HepG2 (cell line): ENCODE measurements around the gene DPP7. TPM values are rescaled to one million over a fixed set of nuclear protein-coding genes. Genes with fewer than 3 reads are reported as not detected.
"Not testable (repeated sequence)": the region's sequence is repeated elsewhere in the genome, so short reads cannot be mapped to it uniquely, and the experiment has no call there.

ENCODE experiments used
- ATAC-seq: fragments of 200-7000 bp; cut with Tn5 transposase; 3 replicates; pipeline ENCODE4 v1.9.1; 2020; ENCODE audit warnings: mild to moderate bottlenecking, moderate library complexity
- BruUV-seq: library from RNA; stranded (reverse); fragments of 400-500 nt; replicated peaks from 2 replicates; lab custom pipeline; 2021; lab: Mats Ljungman, UMichigan
- CTCF ChIA-PET: fragments of 300-600 bp; formaldehyde crosslinking; extraction: SDS; loops from one replicate; lab custom pipeline; 2021; ENCODE audit warnings: low total read pairs, inconsistent platforms, low intra/inter-chr PET ratio; lab: Yijun Ruan, JAX
- POLR2A ChIA-PET: fragments of 350-600 bp; sonication (Branson Sonifier 250); formaldehyde crosslinking; loops from one replicate; lab custom pipeline; 2020; ENCODE audit warnings: antibody characterized with exemption, inconsistent platforms; lab: Yijun Ruan, JAX
- DNase-seq: peaks from one replicate; pipeline ENCODE4 v3.0.0-alpha.2; 2015; ENCODE audit warnings: low spot score
- FAIRE-seq: peaks from 3 replicates; lab custom pipeline; 2011; peaks lifted over from hg19 to GRCh38; lab: Jason Lieb, UNC
- H2AFZ ChIP-seq: one replicate; pipeline ENCODE4 v1.6.1; 2011; ENCODE audit warnings: low read length, inconsistent platforms
- H3K27ac ChIP-seq: fragments of 300-600 bp; 3 replicates; pipeline ENCODE4 v1.8.0; 2011; ENCODE audit warnings: mixed run types, mild to moderate bottlenecking, mixed read lengths, low read length, inconsistent platforms; ENCODE audit not compliant: insufficient read depth; ENCODE audit errors: extremely low read length
- H3K27me3 ChIP-seq, 2 experiments: fragments of 200-600 bp in 1 of 2; 2 replicates in 1 of 2; 3 replicates in 1 of 2; pipeline versions ENCODE4 v1.6.0 to v1.8.0; 2011; ENCODE audit warnings: low read length in 2 of 2, mild to moderate bottlenecking in 2 of 2, moderate library complexity in 2 of 2, inconsistent platforms in 1 of 2; ENCODE audit not compliant: insufficient read depth in 2 of 2, control insufficient read depth in 1 of 2
- H3K36me3 ChIP-seq, 2 experiments: fragments of 200-600 bp in 1 of 2; replicated peaks in 1 of 2; 2 replicates in 1 of 2; 3 replicates in 1 of 2; pipeline versions ENCODE4 v1.5.1 to v1.8.0; 2011; ENCODE audit warnings: low read length in 2 of 2, inconsistent platforms in 1 of 2; ENCODE audit not compliant: insufficient read depth in 2 of 2, control insufficient read depth in 1 of 2
- H3K4me1 ChIP-seq: 2 replicates; pipeline ENCODE4 v1.5.1; 2012; ENCODE audit warnings: low read length, inconsistent platforms; ENCODE audit not compliant: insufficient read depth
- H3K4me2 ChIP-seq: 2 replicates; pipeline ENCODE4 v1.6.0; 2011; ENCODE audit warnings: low read depth, low read length, inconsistent platforms
- H3K4me3 ChIP-seq, 3 experiments: fragments of 200-600 bp in 1 of 3; sonication (generic), shearing (Covaris generic) in 1 of 3; replicated peaks in 1 of 3; 2 replicates each; pipeline ENCODE4 v1.5.1; 2011 to 2016; ENCODE audit warnings: low read length in 3 of 3, inconsistent platforms in 2 of 3, low read depth in 2 of 3, mild to moderate bottlenecking in 2 of 3, control low read depth in 1 of 3, mixed read lengths in 1 of 3; ENCODE audit not compliant: insufficient read depth in 1 of 3
- H3K79me2 ChIP-seq: one replicate; pipeline ENCODE4 v1.6.1; 2011; ENCODE audit warnings: low read length, inconsistent platforms; ENCODE audit not compliant: insufficient read depth
- H3K9ac ChIP-seq: 2 replicates; pipeline ENCODE4 v1.6.0; 2011; ENCODE audit warnings: mild to moderate bottlenecking, low read depth, low read length, inconsistent platforms; ENCODE audit not compliant: insufficient read depth
- H3K9me3 ChIP-seq: 2 replicates; pipeline ENCODE4 v1.5.1; 2012; ENCODE audit warnings: mild to moderate bottlenecking, low read length
- H4K20me1 ChIP-seq: 2 replicates; pipeline ENCODE4 v1.6.0; 2011; ENCODE audit warnings: inconsistent platforms, mild to moderate bottlenecking, low read length, moderate library complexity; ENCODE audit not compliant: insufficient read depth
- EZH2 ChIP-seq: conservative IDR thresholded peaks from 2 replicates; pipeline ENCODE4 v1.6.1; 2012; ENCODE audit warnings: mild to moderate bottlenecking, low read depth, low read length, moderate library complexity
- SMAD3 ChIP-seq: sonication (generic); formaldehyde crosslinking; IDR thresholded peaks from 2 replicates; pipeline ENCODE4 v1.4.0; 2020; ENCODE audit warnings: missing genetic modification reagents
- WGBS: methylation state at CpG from one replicate; pipeline ENCODE4 v1.1.6; 2017; ENCODE audit warnings: low lambda C conversion rate; 5-methylcytosine and 5-hydroxymethylcytosine counted together
- in situ Hi-C: cut with HindIII; loops from 2 replicates; pipeline ENCODE4 v1.10.0; 2017; ENCODE audit warnings: low pct_unique_long_range_greater_than_20kb; ENCODE audit not compliant: extremely low pct_ligation_motif_present
- intact Hi-C: fragments of 100-400 bp; cut with micrococcal nuclease; formaldehyde crosslinking; loops from one replicate; pipeline ENCODE4 v1.10.0; 2022; ENCODE audit not compliant: unreplicated experiment
- polyA plus RNA-seq, 8 experiments: library from polyadenylated mRNA; depleted of rRNA in 3 of 8; stranded (reverse) in 7 of 8; unstranded in 1 of 8; fragments of >200 nt; fragmentation: Illumina TruSeq in 4 of 8; extraction: Trizol in 4 of 8; gene quantifications; 2 replicates each; pipeline versions ENCODE4 v1.2.1 to v1.2.3, GENCODE V29; 2011 to 2016; ENCODE audit warnings: low read depth in 4 of 8, missing spikeins in 1 of 8, mixed read lengths in 1 of 8; ENCODE audit not compliant: insufficient read depth in 1 of 8
- total RNA-seq, 5 experiments: library from RNA; depleted of rRNA; stranded (reverse); fragments of >200 nt; fragmentation: Illumina TruSeq; extraction: Trizol; gene quantifications; 2 replicates each; pipeline ENCODE4 v1.2.3, GENCODE V29; 2016; ENCODE audit warnings: low read depth in 1 of 5

Gene DPP7
- total and polyA plus RNA-seq, 2 of the 13 experiments (the other 11 are each of a cell fraction or from before 2014, with no cell fraction given), result 1.2 to 4.5 TPM

DNA sequence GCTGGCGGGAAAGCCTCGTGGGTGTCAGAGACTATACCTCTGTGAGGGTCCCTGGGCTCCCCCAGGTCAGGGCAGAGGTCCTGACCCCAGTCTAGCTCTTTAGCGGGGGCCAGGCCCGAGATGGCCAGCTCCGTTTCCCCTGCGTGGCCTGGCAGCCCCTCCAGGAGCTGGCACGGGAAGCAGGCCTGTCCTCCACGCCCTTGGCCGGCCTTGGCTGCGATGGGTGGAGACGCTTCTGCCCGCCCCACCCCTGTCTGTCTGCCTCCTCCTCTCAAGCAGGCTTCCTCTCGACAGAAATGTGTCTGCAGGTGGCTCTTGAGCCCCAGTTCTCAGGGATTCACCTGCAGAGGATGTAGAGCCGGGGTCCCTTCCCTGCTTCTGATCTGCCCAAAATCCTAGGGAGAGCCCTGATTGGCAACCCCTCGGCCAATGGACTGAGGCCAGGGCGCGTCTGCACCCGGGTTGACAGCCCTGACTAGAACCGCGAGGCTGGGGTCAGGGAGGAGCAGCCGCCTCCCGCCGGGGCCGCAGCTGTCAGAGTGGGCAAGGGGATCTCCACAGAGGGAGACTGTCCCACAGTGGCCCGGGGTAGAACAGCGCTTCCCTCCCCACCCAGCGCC, 21.8 kb upstream of the DPP7 start:
- ATAC-seq, result peak; percentile 17; the same call in 2 of the 3 replicates
- in situ Hi-C loops, result no loop called here
- H3K9ac ChIP-seq, result no peak overlapping the region
- no peak overlapping the region for H3K27ac ChIP-seq
- peaks cover 24 to 52% of the 10 kb centered on the region in 2 experiments for H3K27me3 ChIP-seq
- ChIA-PET CTCF (no interaction called here), POLR2A (interaction anchor here (1.7 kb wide), 1 partner anchor 14 kb away, joined by 8 read pairs; no protein-coding TSS in a partner anchor)
- no peaks in the 10 kb centered on the region for H3K4me1 ChIP-seq
- H3K4me2 ChIP-seq, result no peak overlapping the region
- no TSS peak for BruUV-seq
- WGBS, result 9% methylated on average over 12 of the region's 27 CpGs
- no peak for DNase-seq
- H3K36me3 ChIP-seq, result no peaks in the 10 kb centered on the region
- no peaks in the 10 kb centered on the region for H3K9me3 ChIP-seq
- no peak overlapping the region for H2AFZ ChIP-seq
- no peaks in the 10 kb centered on the region for H4K20me1 ChIP-seq
- H3K79me2 ChIP-seq, result no peaks in the 10 kb centered on the region
- intact Hi-C loops, result no loop called here
- no peak overlapping the region for H3K4me3 ChIP-seq
- FAIRE-seq, result no peak
- 0 out of 2 replicates have a peak, but pooled peaks have one; percentile 62 for TF ChIP-seq EZH2
- no peak for TF ChIP-seq SMAD3

DNA sequence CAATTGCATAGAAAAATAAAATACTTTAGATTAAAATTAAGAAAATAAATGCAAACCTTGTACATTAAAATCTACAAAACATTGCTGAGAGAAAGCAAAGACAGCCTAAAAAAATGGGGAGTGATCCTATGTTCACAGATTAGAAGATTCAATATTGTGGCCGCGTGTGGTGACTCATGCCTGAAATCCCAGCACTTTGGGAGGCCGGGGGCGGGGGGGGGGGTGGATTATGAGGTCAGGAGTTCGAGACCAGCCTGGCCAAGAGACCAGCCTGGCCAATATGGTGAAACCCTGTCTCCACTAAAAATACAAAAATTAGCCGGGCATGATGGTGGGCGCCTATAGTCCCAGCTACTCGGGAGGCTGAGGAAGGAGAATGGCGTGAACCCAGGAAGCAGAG, 20.6 kb upstream of the DPP7 start:
- ATAC-seq, H3K4me3 ChIP-seq, CTCF ChIA-PET, H3K4me2 ChIP-seq, FAIRE-seq, intact Hi-C loops, in situ Hi-C loops, H4K20me1 ChIP-seq, H3K27ac ChIP-seq, DNase-seq, H3K36me3 ChIP-seq, BruUV-seq, H3K79me2 ChIP-seq, H3K9ac ChIP-seq, H3K4me1 ChIP-seq, H3K9me3 ChIP-seq, H2AFZ ChIP-seq, POLR2A ChIA-PET: not testable (repeated sequence)
- H3K27me3 ChIP-seq, result peaks cover 13 to 40% of the 10 kb centered on the region in 2 experiments
- 25% methylated on average over 9 of the region's 9 CpGs for WGBS
